ENCODE results near the gene LGALS9B. TPM values are rescaled to one million over a fixed set of nuclear protein-coding genes. Genes with fewer than 3 reads are reported as not detected.
"Not testable (repeated sequence)": the region's sequence is repeated elsewhere in the genome, so short reads cannot be mapped to it uniquely, and the experiment has no call there.

The LGALS9B gene
- total RNA-seq, 2 experiments from 2014 or later: not detected

- POLR2A ChIA-PET, H3K27me3 Mint-ChIP-seq: not testable (repeated sequence)
These were observed 24.8 kb upstream of the LGALS9B start for GRCh38 chr17:20492099-20492498.

GRCh38 chr17:20484930-20485329, 17.6 kb upstream of the LGALS9B start:
- H3K36me3 Mint-ChIP-seq; CTCF ChIA-PET; H3K27me3 Mint-ChIP-seq; intact Hi-C loops (cut with micrococcal nuclease); H3K27ac Mint-ChIP-seq; H3K9me3 Mint-ChIP-seq; POLR2A ChIA-PET; H3K4me1 Mint-ChIP-seq (ENCODE audit: low read depth); H3K4me3 Mint-ChIP-seq; DNase-seq: not testable (repeated sequence)

More at GRCh38 chr17:20492099-20492498, 24.8 kb upstream of the LGALS9B start:
- H3K36me3 Mint-ChIP-seq; H3K9me3 Mint-ChIP-seq; DNase-seq; H3K4me1 Mint-ChIP-seq (ENCODE audit: low read depth); intact Hi-C loops (cut with micrococcal nuclease); H3K4me3 Mint-ChIP-seq; H3K27ac Mint-ChIP-seq; CTCF ChIA-PET: not testable (repeated sequence)

- H3K4me1 Mint-ChIP-seq (ENCODE audit: low read depth); intact Hi-C loops (cut with micrococcal nuclease); H3K27me3 Mint-ChIP-seq; CTCF ChIA-PET; H3K9me3 Mint-ChIP-seq; DNase-seq; H3K36me3 Mint-ChIP-seq; H3K4me3 Mint-ChIP-seq; POLR2A ChIA-PET; H3K27ac Mint-ChIP-seq: not testable (repeated sequence)
These were observed 12.7 kb upstream of the LGALS9B start for GRCh38 chr17:20479889-20480591.

DNA sequence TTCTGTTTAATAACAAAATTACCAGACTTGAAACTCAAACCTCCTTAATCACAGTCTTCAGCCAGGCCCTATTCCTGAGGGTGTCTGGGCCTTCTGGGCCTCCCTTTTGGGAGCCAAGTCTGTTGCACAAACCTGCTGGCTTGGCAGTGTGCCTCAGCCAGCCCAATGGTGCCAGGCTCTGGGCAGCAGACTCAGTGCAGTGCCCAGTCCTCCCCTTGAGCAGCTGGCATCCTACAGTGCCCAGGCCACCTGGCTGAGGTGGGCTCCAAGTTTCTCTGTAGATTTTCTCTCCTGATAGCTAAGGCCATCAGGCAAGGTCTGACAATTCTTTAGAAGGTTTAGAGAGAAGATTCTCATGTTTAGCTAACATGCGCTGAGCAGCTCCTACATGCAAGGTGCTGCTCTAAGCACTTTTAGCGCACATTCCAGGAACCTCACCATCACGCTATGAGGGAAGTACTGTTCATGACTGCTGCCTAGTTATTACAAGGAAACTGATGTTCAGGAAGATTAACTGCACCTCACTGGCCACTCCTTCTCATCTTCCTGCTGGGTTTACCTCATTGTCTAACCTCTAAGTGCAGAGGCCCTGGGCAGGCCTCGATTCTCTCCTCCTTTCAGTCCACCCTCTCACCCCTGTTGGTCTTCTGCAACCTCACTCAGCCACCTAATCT, 10.2 kb upstream of the LGALS9B start:
- H3K27me3 Mint-ChIP-seq; DNase-seq; CTCF ChIA-PET; H3K27ac Mint-ChIP-seq; H3K36me3 Mint-ChIP-seq; POLR2A ChIA-PET; H3K4me1 Mint-ChIP-seq (ENCODE audit: low read depth); H3K9me3 Mint-ChIP-seq; H3K4me3 Mint-ChIP-seq; intact Hi-C loops (cut with micrococcal nuclease): not testable (repeated sequence)

DNA sequence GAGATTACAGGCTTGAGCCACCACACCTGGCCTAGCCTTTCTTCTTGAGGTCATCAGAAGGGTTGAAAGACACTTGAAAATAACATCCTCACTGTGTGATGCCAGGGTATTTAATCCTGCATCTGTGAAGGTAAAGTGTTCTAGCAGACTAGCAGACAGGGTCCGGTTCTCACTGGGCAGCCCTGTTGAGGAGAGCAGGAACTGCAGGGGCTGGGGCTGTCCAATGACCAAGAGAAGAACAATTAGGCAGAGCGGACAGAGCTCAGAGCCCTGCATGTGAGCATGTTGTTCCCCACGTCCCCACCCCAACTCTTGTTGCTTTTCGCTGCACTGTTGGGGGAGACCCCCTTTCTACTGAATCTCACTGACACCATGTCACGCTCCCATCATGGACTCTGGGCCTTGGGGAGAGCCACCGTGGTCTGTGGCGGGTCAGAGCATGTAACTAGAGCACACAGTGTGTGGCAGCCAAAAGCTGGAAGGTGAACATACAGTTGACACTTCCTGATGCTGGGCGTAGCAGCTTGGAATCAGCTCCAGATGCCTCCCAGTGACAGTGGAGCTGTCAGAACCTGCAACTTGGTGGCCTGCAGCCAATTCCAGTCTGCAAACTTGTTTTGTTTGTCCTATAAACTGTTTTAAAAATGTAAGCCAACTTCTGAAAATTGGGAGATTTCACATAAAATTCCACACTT, 7.9 kb upstream of the LGALS9B start:
- POLR2A ChIA-PET; H3K27ac Mint-ChIP-seq; H3K9me3 Mint-ChIP-seq; H3K27me3 Mint-ChIP-seq; H3K36me3 Mint-ChIP-seq; H3K4me3 Mint-ChIP-seq; intact Hi-C loops (cut with micrococcal nuclease); CTCF ChIA-PET; DNase-seq; H3K4me1 Mint-ChIP-seq (ENCODE audit: low read depth): not testable (repeated sequence)

GRCh38 chr17:20474081-20474480, 6.7 kb upstream of the LGALS9B start:
- H3K9me3 Mint-ChIP-seq; H3K36me3 Mint-ChIP-seq; DNase-seq; CTCF ChIA-PET; H3K27me3 Mint-ChIP-seq; intact Hi-C loops (cut with micrococcal nuclease); POLR2A ChIA-PET; H3K4me1 Mint-ChIP-seq (ENCODE audit: low read depth); H3K4me3 Mint-ChIP-seq; H3K27ac Mint-ChIP-seq: not testable (repeated sequence)

DNA sequence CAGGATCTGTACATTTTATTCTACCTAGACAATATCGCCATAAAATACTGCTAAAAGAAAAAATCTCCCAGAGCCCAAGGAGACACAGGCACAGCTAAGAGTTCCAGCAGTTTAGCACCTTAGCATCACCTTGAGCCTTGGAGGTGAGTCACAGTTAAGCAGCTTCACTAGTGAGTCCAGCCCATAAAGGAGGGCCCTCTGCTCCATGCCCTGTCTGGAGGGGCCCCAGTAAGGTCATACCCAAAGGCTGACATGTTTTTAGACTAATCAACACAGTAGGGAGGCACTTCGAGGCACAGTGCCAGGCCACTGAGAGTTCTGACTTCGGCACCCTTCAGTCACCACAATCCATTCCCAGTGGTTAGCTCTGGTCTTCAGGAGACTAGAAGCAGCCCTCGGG, 2.6 kb upstream of the LGALS9B start:
- H3K27ac Mint-ChIP-seq: not testable (repeated sequence)

DNA sequence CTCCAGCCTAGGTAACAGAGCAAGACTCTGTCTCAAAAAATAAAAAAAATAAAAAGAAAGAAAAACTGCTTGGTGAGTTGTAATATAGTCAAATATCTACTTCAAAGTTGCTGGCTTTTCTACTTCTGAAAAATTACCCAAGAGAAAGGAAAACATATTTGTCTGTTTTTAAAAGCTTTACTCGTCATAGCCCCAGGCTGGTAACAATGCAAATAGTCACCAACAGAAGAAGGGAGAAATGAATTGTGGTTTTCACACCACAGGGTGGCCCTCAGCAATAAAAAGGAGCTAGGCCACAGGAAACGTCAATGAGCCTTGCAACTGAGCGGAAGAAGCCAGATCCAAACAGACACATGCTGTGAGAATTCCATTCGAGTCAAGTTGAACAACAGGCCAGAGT, 1.8 kb upstream of the LGALS9B start:
- H3K27me3 Mint-ChIP-seq; H3K9me3 Mint-ChIP-seq; intact Hi-C loops (cut with micrococcal nuclease); CTCF ChIA-PET; POLR2A ChIA-PET; H3K36me3 Mint-ChIP-seq; H3K4me3 Mint-ChIP-seq; DNase-seq; H3K27ac Mint-ChIP-seq; H3K4me1 Mint-ChIP-seq (ENCODE audit: low read depth): not testable (repeated sequence)

More for the DNA sequence above, 2.6 kb upstream of the LGALS9B start:
- H3K36me3 Mint-ChIP-seq; H3K4me3 Mint-ChIP-seq; CTCF ChIA-PET; H3K27me3 Mint-ChIP-seq; H3K9me3 Mint-ChIP-seq; POLR2A ChIA-PET; H3K4me1 Mint-ChIP-seq (ENCODE audit: low read depth); DNase-seq; intact Hi-C loops (cut with micrococcal nuclease): not testable (repeated sequence)

- H3K9me3 Mint-ChIP-seq; DNase-seq; H3K36me3 Mint-ChIP-seq; H3K4me1 Mint-ChIP-seq (ENCODE audit: low read depth); POLR2A ChIA-PET; H3K27me3 Mint-ChIP-seq; intact Hi-C loops (cut with micrococcal nuclease); H3K27ac Mint-ChIP-seq; CTCF ChIA-PET; H3K4me3 Mint-ChIP-seq: not testable (repeated sequence)
These were observed 340 bp downstream of the LGALS9B start for GRCh38 chr17:20466999-20467398.

DNA sequence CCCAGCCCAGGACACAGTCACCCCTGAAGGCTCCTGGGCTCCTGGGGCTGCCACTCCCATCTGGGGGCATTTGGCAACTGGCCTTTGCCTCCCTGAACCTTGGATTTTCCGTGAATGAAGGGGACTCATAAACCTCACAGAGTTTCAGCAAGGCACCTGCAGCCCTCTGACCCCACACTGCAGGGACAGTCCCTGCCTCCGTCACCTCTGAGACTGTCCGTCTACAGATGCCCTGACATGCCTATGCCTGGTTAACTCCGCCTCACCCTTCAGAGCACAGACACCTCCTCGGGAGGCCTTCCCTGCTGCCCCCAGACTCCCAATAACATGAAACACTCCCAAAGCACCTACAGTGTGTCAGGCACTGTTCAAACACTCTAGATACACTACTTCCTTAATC, 786 bp downstream of the LGALS9B start:
- intact Hi-C loops (cut with micrococcal nuclease); POLR2A ChIA-PET; H3K9me3 Mint-ChIP-seq; H3K27me3 Mint-ChIP-seq; H3K36me3 Mint-ChIP-seq; CTCF ChIA-PET; DNase-seq; H3K27ac Mint-ChIP-seq; H3K4me3 Mint-ChIP-seq; H3K4me1 Mint-ChIP-seq (ENCODE audit: low read depth): not testable (repeated sequence)

- POLR2A ChIA-PET, H3K9me3 Mint-ChIP-seq: not testable (repeated sequence)
These were observed 1.8 kb downstream of the LGALS9B start for GRCh38 chr17:20465535-20465934.

GRCh38 chr17:20464854-20465414, 2.4 kb downstream of the LGALS9B start:
- H3K27ac Mint-ChIP-seq; CTCF ChIA-PET; H3K4me1 Mint-ChIP-seq (ENCODE audit: low read depth); H3K9me3 Mint-ChIP-seq; intact Hi-C loops (cut with micrococcal nuclease); POLR2A ChIA-PET; DNase-seq; H3K27me3 Mint-ChIP-seq; H3K4me3 Mint-ChIP-seq; H3K36me3 Mint-ChIP-seq: not testable (repeated sequence)

More at GRCh38 chr17:20465535-20465934, 1.8 kb downstream of the LGALS9B start:
- H3K27me3 Mint-ChIP-seq; H3K27ac Mint-ChIP-seq; DNase-seq; intact Hi-C loops (cut with micrococcal nuclease); H3K4me3 Mint-ChIP-seq; H3K36me3 Mint-ChIP-seq; CTCF ChIA-PET; H3K4me1 Mint-ChIP-seq (ENCODE audit: low read depth): not testable (repeated sequence)
